Measurements from ENCODE around the gene AOPEP.

AOPEP gene

GRCh38 chr9:94726495-94727191 is at the start of gene AOPEP:
Gene AOPEP, plus strand, starts transcription at chr9:94726699. Its CDS starts 33,085 bp downstream, at chr9:94759784.
- DNase-seq (ENCODE audit: low spot score): peak; percentile 96

DNA sequence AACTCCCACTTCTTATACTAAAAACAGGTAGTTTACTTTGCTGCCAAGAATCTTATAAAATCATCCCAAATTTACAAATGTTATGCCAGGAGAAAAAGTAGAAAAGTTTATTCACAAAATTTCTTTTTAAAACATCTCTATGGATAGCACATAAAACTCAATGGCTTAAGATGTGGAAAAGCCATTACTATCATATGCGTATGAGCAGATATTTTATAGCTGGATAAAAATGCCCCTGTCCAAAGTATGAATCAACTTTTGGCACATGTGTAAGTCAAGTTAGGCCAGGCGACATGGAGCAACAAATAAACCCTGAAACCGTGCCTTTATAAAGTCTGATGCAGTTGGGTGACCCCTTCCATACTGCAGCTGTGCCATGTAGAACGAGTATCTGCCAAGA is 48.6 kb upstream of the AOPEP start:
- no peak for DNase-seq (ENCODE audit: low spot score)

DNA sequence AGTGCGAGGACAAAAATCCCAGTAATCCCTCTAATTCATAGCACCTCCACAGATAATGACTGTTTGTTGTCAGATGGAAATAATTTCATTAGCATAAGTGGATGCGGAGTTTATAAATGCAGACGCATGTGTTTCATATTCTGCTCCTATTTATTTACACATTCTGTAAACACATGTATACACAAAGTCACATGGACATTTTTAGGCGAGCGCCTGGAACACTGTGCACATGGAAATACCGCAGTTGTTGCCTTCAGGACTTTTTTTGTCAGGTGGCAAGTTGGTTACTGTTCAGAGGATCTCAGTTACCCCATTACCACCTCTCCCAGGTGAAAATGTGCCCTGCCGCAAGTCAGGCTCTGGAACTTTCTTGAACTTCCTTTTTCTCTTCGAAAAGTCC is 46.9 kb upstream of the AOPEP start:
- no peak for DNase-seq (ENCODE audit: low spot score)

DNA sequence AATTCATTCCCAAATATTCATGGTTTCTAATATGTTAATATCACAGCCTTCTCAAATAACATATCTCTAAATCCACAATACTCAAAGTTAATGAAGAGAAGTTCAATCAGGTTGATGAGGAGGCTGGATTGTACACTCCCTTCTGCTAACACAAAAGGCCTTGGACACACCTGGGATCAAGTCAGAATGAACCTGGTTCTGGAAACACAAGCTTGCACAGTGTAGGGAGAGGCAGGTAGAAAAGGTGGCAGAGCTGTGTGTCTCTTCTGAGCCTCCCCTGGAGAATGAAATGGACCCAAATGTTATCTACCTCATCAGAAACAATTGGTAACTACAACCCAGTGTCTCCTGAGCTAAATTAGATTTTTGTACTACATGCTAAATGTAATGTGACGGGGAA is 46.5 kb upstream of the AOPEP start:
- DNase-seq (ENCODE audit: low spot score): no peak

DNA sequence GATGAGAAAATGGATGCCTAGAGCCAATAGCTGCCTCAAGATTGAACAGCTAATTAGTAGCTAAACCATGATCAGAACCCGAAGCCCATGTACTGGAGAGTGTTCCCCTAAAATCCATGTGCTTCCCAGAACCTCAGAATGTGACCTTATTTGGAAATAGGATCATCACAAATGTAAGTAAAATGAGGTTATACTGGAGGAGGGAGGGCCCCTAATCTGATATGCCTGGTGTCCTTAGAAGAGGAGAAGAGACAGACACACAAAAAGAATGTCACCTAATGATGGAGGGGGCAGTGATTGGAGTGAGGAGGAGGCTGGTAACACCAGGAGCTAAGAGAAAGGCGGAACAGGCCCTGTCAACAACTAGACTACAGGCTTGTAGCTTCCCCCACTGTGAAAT is 45.9 kb upstream of the AOPEP start:
- DNase-seq (ENCODE audit: low spot score): no peak

DNA sequence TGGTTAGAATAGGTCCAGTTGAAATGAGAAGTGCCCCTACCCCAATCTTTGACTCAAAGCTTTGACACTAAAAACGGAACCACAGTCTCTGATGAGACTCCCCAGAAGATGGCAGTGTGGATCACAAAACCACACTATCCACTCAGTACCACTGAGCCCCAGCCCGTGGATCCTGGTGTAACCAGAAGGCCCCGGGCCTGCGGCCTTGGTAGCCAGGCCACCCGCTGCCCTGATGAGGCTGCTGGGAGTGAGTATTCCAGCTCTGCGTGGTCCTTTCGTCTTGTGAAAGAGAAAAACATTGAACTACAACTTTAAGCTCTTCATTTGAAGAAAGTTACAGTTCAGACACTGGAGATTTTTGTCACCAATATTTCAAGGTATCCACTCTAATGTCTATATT is 45.0 kb upstream of the AOPEP start:
- DNase-seq (ENCODE audit: low spot score): peak; percentile 26

DNA sequence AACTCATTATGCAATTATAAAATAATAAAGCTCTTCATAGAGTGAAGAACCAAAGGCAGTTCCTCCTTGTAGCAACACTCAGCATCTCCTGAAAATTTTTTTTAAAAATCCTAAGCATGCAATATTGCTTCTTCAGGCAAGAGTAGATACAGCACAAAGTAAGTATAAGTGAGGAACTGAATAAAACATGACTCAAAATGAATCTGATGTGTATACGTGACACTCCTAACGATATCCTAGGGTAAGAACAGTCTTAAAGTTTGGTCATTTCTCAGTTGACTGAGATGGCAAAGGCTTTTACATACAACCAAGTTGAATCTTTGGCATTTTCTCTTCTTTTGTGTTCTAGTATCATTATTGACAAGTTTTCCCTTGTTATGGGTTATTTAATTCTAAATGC is 41.1 kb upstream of the AOPEP start:
- no peak for DNase-seq (ENCODE audit: low spot score)

DNA sequence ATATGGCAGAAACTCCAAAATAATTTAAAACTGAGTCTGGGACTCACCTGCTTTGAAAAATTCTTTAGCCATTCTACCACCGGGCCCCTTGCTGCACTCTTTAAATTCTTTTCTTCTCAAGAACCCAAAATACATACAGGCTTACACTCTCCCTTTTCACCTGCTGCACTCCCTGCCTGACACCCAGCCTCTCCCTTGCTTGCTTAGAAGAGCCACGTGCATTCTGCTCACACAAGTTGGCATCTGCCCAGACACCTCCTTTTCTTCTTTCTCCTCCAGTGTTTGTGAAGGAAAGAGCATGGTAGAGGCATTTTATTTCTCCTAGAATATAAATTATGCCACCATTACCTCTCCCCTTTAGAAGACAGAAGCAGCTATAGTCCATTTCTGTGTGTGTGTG is 39.0 kb upstream of the AOPEP start:
- no peak for DNase-seq (ENCODE audit: low spot score)

GRCh38 chr9:94690344-94690743 is 36.2 kb upstream of the AOPEP start:
- no peak for DNase-seq (ENCODE audit: low spot score)

GRCh38 chr9:94692601-94693000 is 33.9 kb upstream of the AOPEP start:
- DNase-seq (ENCODE audit: low spot score): no peak

GRCh38 chr9:94693485-94694204 is 32.9 kb upstream of the AOPEP start:
- no peak for DNase-seq (ENCODE audit: low spot score)

- no peak for DNase-seq (ENCODE audit: low spot score)
Observed at GRCh38 chr9:94696545-94696944, 30.0 kb upstream of the AOPEP start.

GRCh38 chr9:94697972-94698581 is 28.4 kb upstream of the AOPEP start:
- DNase-seq (ENCODE audit: low spot score): no peak

DNA sequence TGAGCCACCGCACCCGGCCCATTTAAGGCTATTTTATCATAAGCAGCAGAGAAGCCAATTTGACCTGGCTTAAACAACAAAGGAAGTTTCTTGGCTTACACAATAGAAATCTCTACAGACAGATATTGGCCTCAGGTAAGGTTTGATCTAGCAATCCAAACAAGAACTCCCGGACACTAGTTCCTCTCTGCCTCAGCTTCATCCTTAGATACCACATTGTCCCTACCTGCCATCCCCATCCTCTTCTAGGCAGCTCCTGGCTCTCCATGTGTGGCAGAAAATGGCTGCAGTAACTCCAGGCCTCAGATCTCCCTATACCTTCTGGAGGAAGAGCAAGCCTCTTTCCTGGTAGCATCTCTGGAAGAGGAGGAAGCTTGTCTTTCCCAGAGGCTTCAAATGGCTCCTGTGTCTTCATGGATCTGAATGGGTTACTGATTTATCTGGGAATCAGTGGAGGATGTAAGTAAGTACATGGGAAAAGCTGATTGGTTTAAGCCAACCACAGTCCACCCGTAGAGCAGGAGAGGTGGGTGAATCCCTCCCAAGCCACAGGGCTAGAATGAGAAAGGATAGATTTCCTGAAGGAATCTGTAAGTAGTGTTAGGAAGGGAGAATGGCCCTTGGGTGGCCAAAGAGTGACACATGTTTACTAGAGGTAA is 26.7 kb upstream of the AOPEP start:
- no peak for DNase-seq (ENCODE audit: low spot score)

GRCh38 chr9:94700445-94700844 is 26.1 kb upstream of the AOPEP start:
- no peak for DNase-seq (ENCODE audit: low spot score)

DNA sequence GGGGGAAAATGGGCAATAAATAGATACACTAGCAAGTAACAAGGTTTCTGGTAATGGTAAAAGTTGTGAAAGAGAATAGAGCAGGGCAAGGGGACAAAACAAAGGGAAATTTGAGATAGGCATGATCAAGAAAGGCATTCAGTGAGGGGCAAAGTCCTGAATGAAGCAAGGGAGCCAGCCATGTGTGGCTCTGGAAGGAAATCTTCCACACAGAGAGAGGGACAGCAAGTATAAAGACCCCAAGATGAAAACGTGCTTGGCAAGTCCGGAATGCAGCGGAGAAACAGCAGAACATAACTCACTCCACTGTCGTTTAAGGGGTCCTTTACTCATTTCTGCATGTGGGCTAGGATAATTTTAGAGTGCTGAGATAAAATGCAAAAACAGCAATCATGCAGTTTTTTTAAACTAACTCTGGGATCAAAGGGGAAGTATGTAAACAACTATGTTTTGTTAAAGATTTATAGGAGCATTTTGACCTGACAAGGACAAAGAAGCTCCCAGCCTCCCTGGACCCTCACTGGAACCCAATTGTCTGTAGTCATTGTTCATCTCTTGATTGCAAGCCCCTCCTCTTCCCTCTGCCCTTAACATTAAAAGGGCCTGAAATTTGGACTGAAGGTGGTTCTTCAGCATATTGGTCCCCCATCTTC is 22.9 kb upstream of the AOPEP start:
- no peak for DNase-seq (ENCODE audit: low spot score)

- no peak for DNase-seq (ENCODE audit: low spot score)
Observed at GRCh38 chr9:94705162-94705702, 21.3 kb upstream of the AOPEP start.

GRCh38 chr9:94706922-94707321 is 19.6 kb upstream of the AOPEP start:
- no peak for DNase-seq (ENCODE audit: low spot score)

DNA sequence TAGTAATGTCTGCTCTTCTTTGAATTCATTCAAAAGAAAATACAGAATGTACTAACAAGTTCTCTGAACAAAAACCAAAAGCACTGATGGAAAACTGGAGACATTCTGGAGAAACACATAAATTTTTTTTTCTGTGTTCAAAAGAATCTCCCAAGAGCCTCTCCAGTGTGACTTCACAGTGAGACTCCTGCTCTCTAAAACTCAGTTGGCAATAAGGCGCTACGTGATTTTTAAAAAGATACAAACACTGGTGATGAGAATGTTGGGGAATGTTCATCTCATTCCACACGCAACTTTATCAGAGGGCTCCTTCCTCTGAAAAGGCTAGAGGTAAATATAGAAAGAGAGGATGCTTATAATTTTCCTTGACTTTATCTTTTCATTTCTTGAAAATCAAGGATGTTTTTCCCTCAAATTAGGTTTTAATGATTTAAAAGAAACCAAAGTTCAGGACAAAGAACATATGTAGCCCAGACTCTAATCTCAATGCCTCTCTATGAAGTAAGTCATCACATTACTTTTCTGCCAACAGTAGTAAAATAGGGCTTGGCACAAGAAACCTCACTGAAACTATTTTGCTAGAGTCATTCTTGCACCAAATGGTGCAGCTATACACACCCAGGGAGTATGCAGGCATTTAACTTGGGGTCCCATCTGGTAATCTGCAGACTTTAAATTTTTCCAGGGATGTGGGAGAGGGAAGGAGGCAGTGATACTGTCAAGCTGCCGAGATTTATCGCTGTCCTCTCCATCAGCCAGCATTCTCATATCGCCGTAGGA is 12.9 kb upstream of the AOPEP start:
- DNase-seq (ENCODE audit: low spot score): no peak

GRCh38 chr9:94714494-94714893 is 12.0 kb upstream of the AOPEP start:
- no peak for DNase-seq (ENCODE audit: low spot score)

- DNase-seq (ENCODE audit: low spot score): no peak
Observed at GRCh38 chr9:94717761-94718160, 8.7 kb upstream of the AOPEP start.
